K562 (cell line): ENCODE measurements around the gene OTULIN. TPM values are rescaled to one million over a fixed set of nuclear protein-coding genes. Genes with fewer than 3 reads are reported as not detected.

Experiments used
- ARID1B ChIP-seq: fragments of 450-650 bp; IDR thresholded peaks from 2 replicates; pipeline ENCODE4 v1.6.1; 2016; ENCODE audit warnings: antibody characterized with exemption, mild to moderate bottlenecking, inconsistent platforms
- ATF1 ChIP-seq, 2 experiments: fragments of 450-650 bp in 1 of 2; IDR thresholded peaks; 2 replicates each; pipeline ENCODE4 v1.6.1; 2016; ENCODE audit warnings: missing compliant biosample characterization in 1 of 2, missing genetic modification characterization in 1 of 2
- CREB5 ChIP-seq: fragments of 250-450 bp; sonication (Bioruptor Pico); IDR thresholded peaks from 2 replicates; pipeline ENCODE4 v1.5.0; 2020; ENCODE audit warnings: mild to moderate bottlenecking
- ELF4 ChIP-seq: fragments of 450-650 bp; formaldehyde crosslinking; IDR thresholded peaks from 2 replicates; pipeline ENCODE4 v1.4.0; 2022; ENCODE audit warnings: missing genetic modification characterization
- ETV1 ChIP-seq: fragments of 450-650 bp; conservative IDR thresholded peaks from 2 replicates; pipeline ENCODE4 v1.6.1; 2016; ENCODE audit warnings: missing genetic modification characterization, control low read depth, low read depth, missing compliant biosample characterization
- FOXA1 ChIP-seq: fragments of 450-650 bp; IDR thresholded peaks from 2 replicates; pipeline ENCODE4 v1.6.1; 2016; ENCODE audit warnings: mild to moderate bottlenecking, borderline replicate concordance
- GATA2 ChIP-seq: sonication (generic); formaldehyde crosslinking; IDR thresholded peaks from 2 replicates; pipeline ENCODE4 v1.4.0; 2020; ENCODE audit warnings: mild to moderate bottlenecking, missing genetic modification reagents
- GATAD2A ChIP-seq: fragments of 450-650 bp; IDR thresholded peaks from 2 replicates; pipeline ENCODE4 v1.6.1; 2017
- HDAC2 ChIP-seq: fragments of 450-650 bp; IDR thresholded peaks from 2 replicates; pipeline ENCODE4 v1.6.1; 2016; ENCODE audit warnings: mild to moderate bottlenecking
- JUN ChIP-seq, 2 experiments: sonication (generic) in 1 of 2; formaldehyde crosslinking in 1 of 2; IDR thresholded peaks; 2 replicates each; pipeline versions ENCODE4 v1.6.1 to v1.8.0; 2012 to 2022; ENCODE audit warnings: borderline replicate concordance in 2 of 2, mild to moderate bottlenecking in 2 of 2, improper control_type of control experiment in 1 of 2, low read depth in 1 of 2, low read length in 1 of 2, missing genetic modification reagents in 1 of 2
- KLF16 ChIP-seq: IDR thresholded peaks from 2 replicates; pipeline ENCODE4 v1.6.1; 2016; ENCODE audit warnings: antibody characterized with exemption
- NR1H2 ChIP-seq: sonication (generic); formaldehyde crosslinking; IDR thresholded peaks from 2 replicates; pipeline ENCODE4 v1.4.0; 2020; ENCODE audit warnings: mild to moderate bottlenecking, missing genetic modification reagents
- PCBP2 ChIP-seq: fragments of 200-400 bp; formaldehyde crosslinking; IDR thresholded peaks from 2 replicates; pipeline ENCODE4 v1.6.1; 2018; ENCODE audit warnings: low read length, low read depth, mild to moderate bottlenecking, moderate library complexity; ENCODE audit not compliant: poor library complexity, severe bottlenecking
- TEAD2 ChIP-seq: fragments of 450-650 bp; IDR thresholded peaks from 2 replicates; pipeline ENCODE4 v1.6.1; 2016; ENCODE audit warnings: missing genetic modification characterization, control low read depth, missing compliant biosample characterization
- XRCC5 ChIP-seq: fragments of 200-400 bp; formaldehyde crosslinking; IDR thresholded peaks from 2 replicates; pipeline ENCODE4 v1.6.1; 2017; ENCODE audit warnings: low read depth, mild to moderate bottlenecking, low read length
- YY1 ChIP-seq, 3 experiments: IDR thresholded peaks; 2 replicates each; pipeline ENCODE4 v1.6.1; 2011; ENCODE audit warnings: low read length in 2 of 3, mild to moderate bottlenecking in 2 of 3, moderate library complexity in 2 of 3, borderline replicate concordance in 1 of 3, control low read depth in 1 of 3, low read depth in 1 of 3; ENCODE audit not compliant: insufficient read depth in 3 of 3, insufficient replicate concordance in 2 of 3, control insufficient read depth in 1 of 3, insufficient read length in 1 of 3; ENCODE audit errors: extremely low read depth in 1 of 3
- ZNF592 ChIP-seq: fragments of 450-650 bp; IDR thresholded peaks from 2 replicates; pipeline ENCODE4 v1.6.1; 2017; ENCODE audit warnings: antibody characterized with exemption, mild to moderate bottlenecking
- ZNF740 ChIP-seq, 3 experiments: fragments of 200-800 bp in 1 of 3; sonication (Bioruptor generic) in 1 of 3; sonication (generic) in 1 of 3; formaldehyde crosslinking in 1 of 3; IDR thresholded peaks; 2 replicates each; pipeline versions ENCODE4 v1.6.1 to v1.8.0; 2016 to 2022; ENCODE audit warnings: mild to moderate bottlenecking in 2 of 3, missing compliant biosample characterization in 2 of 3, missing genetic modification characterization in 2 of 3, missing genetic modification reagents in 1 of 3
- ZSCAN32 ChIP-seq: fragments of 450-650 bp; formaldehyde crosslinking; IDR thresholded peaks from 2 replicates; pipeline ENCODE4 v1.4.0; 2020; ENCODE audit warnings: mild to moderate bottlenecking, moderate library complexity
- polyA plus RNA-seq, 8 experiments: library from polyadenylated mRNA; depleted of rRNA in 4 of 8; stranded (reverse) in 5 of 8; unstranded in 3 of 8; fragments of >200 nt; fragmentation: Nextera tagmentation in 2 of 8; fragmentation: Illumina TruSeq in 1 of 8; extraction: Ambion mirVana in 2 of 8; extraction: Trizol in 1 of 8; gene quantifications; 2 replicates each; pipeline versions ENCODE4 v1.2.1 to v1.2.3, GENCODE V29; 2011 to 2014; ENCODE audit warnings: inconsistent platforms in 1 of 8, missing spikeins in 1 of 8
- total RNA-seq, 7 experiments: library from RNA; depleted of rRNA in 6 of 7; stranded (reverse); fragments of >200 nt in 6 of 7; fragmentation: Illumina TruSeq in 2 of 7; extraction: Trizol in 2 of 7; gene quantifications; 2 replicates each; pipeline versions ENCODE4 v1.2.1 to v1.2.3, GENCODE V29; 2011 to 2021; ENCODE audit warnings: low replicate concordance in 1 of 7

Gene OTULIN
- total and polyA plus RNA-seq, 9 of the 15 experiments (the other 6 are each of a cell fraction or from before 2014, with no cell fraction given): 3.3 to 33.6 (median 20.1) TPM

GRCh38 chr5:14664270-14665100, at the start of gene OTULIN (continued):
- no peak; the same call in 1 of the 2 replicates for TF ChIP-seq HDAC2
- TF ChIP-seq NR1H2 (CRISPR knock-in tag): no peak
- TF ChIP-seq ZNF592: peak; percentile 72
- TF ChIP-seq ARID1B: 0 out of 2 replicates have a peak, but pooled peaks have one; percentile 23
- no peak for TF ChIP-seq PCBP2
- TF ChIP-seq ZNF740 (CRISPR knock-in tag; IDR thresholded peaks at IDR 0.05): no peak
- no peak for TF ChIP-seq ZNF740 (tag; IDR thresholded peaks at IDR 0.05)
- TF ChIP-seq CREB5 (CRISPR knock-in tag): no peak
- TF ChIP-seq FOXA1: no peak
- peak; percentile 49; the same call in 1 of the 2 replicates for TF ChIP-seq ETV1 (tag)
- no peak for TF ChIP-seq XRCC5
- TF ChIP-seq YY1 (IDR thresholded peaks at IDR 0.05; ENCODE audit: borderline replicate concordance in 1 of 3, control insufficient read depth in 1 of 3, extremely low read depth in 1 of 3, insufficient read depth in 3 of 3, insufficient read length in 1 of 3, insufficient replicate concordance in 2 of 3, low read depth in 1 of 3, low read length in 2 of 3): no peak
- no peak for TF ChIP-seq ELF4 (CRISPR knock-in tag)
- 0 out of 2 replicates have a peak, but pooled peaks have one; percentile 18 for TF ChIP-seq JUN (IDR thresholded peaks at IDR 0.05; ENCODE audit: borderline replicate concordance, low read depth, low read length)
- TF ChIP-seq JUN (CRISPR knock-in tag; IDR thresholded peaks at IDR 0.05; ENCODE audit: borderline replicate concordance): no peak
- TF ChIP-seq GATAD2A: no peak; the same call in 1 of the 2 replicates
- TF ChIP-seq KLF16: no peak
- peak; percentile 32; the same call in 1 of the 2 replicates for TF ChIP-seq ATF1 (CRISPR knock-in tag; IDR thresholded peaks at IDR 0.05)
- peak; percentile 95 for TF ChIP-seq ATF1 (tag; IDR thresholded peaks at IDR 0.05)
- TF ChIP-seq GATA2 (CRISPR knock-in tag): no peak
- TF ChIP-seq TEAD2 (tag): no peak
- TF ChIP-seq ZSCAN32: no peak
